RPMI8226 (cell line): Measurements from ENCODE around the gene C22orf23.
A peak's percentile ranks its signal among the peaks of the same experiment; 100 is the strongest.

Experiments
- DNase-seq: peaks from one replicate; pipeline ENCODE4 v3.0.0-alpha.2; 2015

C22orf23 gene

DNA sequence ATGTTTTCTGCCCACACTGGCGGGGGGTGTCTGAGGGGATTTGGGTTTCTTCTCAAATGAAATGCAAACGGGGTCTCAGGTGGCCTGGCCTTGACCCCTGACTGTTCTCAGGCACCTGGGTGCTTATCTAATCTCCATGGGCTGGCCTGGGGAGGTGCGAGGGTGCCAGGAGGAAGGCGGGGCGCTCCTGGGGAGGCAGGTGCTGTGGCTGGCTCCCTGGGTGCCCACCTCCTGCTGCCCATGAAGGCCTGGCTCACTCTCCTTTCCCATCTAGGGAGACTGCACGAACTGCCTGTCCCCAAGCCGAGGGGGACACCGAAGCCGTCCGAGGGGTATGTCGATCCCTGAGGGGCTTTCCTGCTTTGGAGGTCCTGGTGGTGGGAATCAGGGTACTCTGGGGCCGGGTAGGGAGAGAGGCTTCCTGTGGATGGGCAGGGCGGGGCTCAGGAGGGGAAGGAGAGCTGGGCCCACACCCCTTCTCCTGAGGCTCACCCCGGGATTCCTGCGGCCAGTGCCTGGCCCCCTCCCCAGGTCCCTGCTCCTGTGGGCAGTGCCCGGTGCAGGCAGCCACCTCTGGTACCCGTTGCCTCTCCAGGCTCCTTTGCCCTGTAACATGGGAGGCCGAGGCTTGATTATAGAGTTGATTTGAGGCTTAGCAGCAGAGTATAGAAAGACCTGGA lies 28.9 kb downstream of the C22orf23 start:
- no peak for DNase-seq

- DNase-seq, result no peak
Observed at GRCh38 chr22:37923927-37924326, 29.5 kb downstream of the C22orf23 start.

GRCh38 chr22:37922191-37922590 lies 31.2 kb downstream of the C22orf23 start:
- DNase-seq, result no peak

DNA sequence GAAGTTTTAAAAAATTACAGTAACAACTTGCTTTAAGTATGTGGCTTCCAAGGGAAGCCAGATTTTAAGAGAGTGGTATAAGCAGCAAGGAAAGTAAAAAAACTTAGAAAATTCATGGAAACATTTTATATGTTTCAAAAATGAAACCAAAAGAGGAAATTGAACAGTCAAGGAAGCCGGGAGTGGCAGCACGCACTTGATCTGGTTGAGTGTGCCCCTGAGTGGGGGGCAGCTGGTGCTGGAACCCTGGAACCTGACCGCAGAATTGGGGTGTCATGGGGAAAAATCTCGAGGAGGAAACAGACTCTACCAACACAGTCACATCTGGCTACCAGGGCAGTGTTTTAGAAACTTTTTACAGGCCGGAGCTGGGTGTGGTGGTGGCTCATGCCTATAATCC lies 33.3 kb downstream of the C22orf23 start:
- DNase-seq, result no peak

DNA sequence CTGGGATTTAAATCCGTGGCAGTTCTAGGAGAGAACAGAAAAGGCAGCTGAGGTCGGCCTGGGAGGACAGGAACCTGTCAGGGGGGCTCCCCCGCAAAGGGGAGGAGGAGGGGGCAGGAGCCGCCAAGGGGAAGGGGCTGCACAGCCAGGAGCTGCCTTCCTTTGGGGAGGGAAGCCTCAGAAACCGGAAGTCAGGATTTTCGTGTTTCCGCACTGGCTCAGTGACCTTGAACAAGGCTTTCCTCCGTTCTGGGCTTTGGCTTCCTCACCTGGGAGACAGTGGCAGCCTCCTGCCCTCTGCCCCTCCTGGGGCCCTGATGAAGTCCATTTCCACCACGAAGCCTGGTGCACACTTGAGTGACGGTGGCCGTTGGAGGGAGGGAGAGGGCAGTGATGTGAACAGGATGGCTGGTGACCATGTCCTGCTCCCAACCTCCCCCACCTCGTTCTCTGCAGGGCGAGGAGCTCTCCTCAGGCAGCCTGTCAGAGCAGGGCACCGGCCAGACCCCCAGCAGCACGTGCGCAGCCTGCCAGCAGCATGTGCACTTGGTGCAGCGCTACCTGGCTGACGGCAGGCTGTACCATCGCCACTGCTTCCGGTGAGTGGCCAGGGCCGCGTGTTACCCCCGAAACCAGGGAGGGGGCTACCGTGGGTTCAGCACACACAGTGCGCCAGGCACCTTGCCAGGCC lies 34.7 kb downstream of the C22orf23 start:
- no peak for DNase-seq

DNA sequence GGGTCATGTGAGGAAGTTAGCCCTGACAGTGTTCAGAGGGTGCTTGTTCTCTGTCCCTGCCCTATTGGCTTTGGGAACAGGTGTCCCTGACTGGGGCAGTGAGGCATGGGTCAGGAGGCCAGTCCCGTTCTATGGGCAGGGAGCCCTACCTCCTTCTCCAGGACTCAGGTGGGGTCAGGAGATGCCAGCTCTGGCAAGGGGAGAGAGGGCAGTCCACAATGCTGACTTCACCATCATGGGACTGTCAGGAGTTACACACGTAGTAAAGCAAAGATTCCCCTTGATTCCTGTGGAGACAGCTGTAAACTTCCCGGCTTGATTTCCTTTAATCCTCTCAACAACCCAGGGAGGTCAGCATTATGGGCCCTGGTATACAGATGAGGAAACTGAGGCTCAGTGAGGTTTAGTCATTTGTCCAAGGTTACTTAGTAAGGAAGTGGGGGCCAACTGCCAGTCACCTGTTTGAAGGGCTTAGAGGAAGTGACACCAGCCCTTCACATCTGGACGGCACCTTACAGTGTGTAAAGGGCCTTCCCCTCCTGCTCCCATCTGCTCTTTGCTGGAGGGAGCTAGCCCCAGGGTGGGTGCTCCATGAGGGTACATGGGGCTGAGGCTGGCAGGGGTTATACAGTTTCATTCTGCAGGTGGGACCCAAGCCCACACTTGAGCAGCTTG lies 35.4 kb downstream of the C22orf23 start:
- no peak for DNase-seq

DNA sequence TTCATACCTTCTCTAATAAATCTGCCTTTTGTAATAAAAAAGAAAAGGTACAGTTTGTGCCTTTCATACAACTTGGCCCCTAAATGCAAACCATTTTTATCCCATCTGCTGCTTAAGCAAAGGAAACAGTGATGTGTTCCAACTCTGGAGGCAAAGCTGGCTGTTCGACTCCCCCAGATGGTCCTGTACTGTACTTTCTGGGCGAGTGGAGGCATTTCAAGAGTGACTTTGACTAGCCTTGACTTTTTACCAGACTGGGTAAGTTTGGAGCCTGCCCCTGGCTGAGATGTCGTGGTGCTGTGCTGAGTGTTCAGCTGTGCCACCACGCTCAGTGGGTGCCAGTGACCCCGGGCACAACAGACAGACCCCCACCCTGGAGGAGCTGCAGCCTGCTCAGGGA lies 37.1 kb downstream of the C22orf23 start:
- DNase-seq, result no peak

DNA sequence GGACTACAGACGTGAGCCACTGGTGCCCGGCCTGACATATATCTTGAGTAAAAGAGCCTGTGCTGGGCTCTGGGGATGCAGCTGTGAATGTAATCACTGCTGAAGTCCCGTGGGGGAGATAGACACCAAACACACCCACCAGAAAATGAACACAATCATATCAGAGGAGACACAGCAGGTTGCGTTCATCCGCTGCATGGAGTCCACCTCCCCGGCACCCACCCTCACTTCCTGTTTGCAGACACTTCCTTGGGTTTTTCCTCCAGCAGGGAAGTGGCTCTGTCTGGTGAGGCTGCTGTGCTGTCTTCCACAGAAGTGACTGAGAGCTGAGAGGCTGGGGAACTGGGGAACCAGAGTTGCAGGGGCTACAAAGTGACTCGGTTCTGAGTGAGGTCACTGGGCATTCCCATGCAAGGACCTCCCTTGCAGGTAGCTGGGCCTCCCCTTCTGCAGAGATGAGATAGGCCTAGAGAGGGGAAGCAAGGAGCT lies 40.1 kb downstream of the C22orf23 start:
- DNase-seq, result no peak

GRCh38 chr22:37912171-37912570 lies 41.2 kb downstream of the C22orf23 start:
- no peak for DNase-seq

DNA sequence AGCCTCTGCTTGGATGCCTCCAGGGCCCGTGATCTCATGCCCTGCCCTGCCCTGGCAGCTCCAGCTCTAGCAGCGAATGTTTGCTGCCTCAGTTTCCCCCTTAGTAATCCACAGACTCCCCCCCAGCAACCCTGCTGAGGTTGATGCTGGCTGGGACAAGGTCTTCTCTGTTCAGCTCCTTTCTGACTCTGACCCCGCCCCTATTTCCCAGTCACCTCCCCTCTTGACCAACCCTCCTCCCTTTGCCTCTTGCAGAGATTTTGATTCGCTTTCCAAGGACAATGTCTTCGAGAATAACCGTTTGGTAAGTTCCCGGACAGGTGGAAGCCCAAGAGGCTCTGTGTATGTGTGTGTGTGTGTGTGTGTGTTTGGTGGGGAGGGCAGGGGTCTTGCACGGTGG lies 41.7 kb downstream of the C22orf23 start:
- no peak for DNase-seq

GRCh38 chr22:37910890-37911672 lies 42.3 kb downstream of the C22orf23 start:
- DNase-seq, result no peak

DNA sequence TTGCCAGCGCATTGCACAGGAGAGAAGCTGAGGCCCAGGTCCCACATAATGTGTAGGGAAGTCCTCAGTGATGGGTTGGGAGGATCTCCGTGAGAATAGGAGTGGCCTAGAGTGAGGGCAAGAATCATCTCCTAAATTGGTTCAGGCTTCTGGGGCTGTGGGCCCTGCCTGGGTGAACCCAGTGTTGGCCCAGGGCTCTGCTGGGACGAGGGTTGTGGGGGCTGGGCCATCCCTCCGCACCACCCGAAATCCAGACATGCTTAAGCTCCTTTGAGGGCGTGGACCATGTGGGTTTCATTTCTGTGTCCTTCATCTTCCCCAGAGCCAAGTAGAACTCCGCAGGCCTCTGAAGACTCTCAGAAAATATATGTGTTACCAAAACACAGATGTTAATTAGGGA lies 43.6 kb downstream of the C22orf23 start:
- DNase-seq, result no peak

GRCh38 chr22:37907036-37907954 lies 46.1 kb downstream of the C22orf23 start:
- DNase-seq, result no peak

DNA sequence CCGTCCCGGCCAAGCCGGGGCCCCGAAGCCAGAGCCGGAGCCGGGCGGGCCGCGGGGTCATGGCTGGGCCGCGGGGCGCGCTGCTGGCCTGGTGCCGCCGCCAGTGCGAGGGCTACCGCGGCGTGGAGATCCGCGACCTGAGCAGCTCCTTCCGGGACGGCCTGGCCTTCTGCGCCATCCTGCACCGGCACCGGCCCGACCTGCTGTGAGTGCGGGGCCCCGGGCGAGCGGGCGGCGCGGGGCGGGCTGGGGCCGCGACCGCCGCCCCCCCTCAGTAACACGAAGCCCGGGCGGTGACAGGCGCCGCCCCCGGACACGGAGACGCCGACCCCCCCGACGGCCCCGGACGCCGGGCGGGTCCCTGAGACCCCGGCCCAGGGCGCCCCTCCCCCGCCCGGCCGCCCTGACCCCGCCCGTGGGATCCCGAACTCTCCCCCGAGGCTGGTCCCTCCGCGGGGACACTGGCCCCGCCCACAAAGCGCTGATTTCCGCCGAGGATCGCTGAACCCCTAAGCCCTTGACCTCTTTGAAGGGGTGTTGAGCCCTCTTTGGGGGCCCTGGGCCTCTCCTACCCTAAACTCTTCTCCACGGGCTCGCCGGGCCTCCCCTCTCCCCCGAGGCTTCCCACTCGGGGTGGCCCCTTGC lies 46.9 kb downstream of the C22orf23 start:
- DNase-seq, result peak; percentile 50

- peak; percentile 84 for DNase-seq
Observed at GRCh38 chr22:37905534-37906363, 47.7 kb downstream of the C22orf23 start, which contains the start of gene MICALL1. Gene MICALL1, plus strand, starts transcription at chr22:37906297. Its CDS starts 126 bp downstream, at chr22:37906423.

DNA sequence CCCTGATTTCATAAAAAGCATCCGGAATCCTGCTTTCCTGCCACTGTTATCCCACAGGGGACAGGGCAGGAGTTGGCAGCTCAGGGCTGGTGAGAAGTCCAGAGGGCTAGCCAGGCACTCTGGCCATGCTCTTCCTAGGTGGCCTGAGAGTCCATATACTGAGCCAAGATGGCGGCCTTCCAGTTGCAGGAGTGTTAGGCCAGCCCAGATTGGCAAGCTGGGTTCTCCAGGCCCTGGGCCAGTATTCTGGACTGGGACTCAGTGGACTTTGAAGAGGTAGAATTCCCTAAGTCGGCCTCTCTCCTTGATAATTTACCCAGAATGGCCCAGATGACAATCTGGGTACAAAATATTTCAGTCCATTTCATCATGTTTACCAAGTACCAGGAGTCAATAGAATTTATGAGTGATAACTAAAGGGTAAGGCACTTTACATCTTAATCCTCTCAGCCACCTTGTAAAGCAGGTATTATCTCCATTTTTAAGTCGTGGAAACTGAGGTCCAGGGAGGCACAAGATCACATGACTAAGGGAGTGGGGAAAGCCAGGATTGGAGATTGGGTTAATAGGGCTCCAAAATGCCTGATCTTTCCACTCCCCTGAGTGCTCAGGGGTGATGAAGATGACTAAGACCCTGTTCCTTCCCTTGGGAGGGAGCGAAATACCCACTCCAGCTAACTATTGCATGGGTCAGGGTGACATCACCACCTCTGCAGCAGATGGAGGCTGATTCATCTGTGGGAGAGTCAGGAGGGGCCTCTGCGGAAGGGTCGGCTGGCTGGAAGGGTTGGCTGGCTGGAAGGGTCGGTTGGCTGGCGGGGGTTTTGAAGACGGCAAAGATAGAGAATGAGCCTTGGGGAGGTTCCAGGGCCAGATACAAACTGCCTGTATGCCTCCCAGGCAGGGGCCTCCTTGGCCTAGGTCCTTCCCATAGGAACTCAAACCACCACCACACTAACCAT lies 48.5 kb downstream of the C22orf23 start:
- DNase-seq, result no peak

DNA sequence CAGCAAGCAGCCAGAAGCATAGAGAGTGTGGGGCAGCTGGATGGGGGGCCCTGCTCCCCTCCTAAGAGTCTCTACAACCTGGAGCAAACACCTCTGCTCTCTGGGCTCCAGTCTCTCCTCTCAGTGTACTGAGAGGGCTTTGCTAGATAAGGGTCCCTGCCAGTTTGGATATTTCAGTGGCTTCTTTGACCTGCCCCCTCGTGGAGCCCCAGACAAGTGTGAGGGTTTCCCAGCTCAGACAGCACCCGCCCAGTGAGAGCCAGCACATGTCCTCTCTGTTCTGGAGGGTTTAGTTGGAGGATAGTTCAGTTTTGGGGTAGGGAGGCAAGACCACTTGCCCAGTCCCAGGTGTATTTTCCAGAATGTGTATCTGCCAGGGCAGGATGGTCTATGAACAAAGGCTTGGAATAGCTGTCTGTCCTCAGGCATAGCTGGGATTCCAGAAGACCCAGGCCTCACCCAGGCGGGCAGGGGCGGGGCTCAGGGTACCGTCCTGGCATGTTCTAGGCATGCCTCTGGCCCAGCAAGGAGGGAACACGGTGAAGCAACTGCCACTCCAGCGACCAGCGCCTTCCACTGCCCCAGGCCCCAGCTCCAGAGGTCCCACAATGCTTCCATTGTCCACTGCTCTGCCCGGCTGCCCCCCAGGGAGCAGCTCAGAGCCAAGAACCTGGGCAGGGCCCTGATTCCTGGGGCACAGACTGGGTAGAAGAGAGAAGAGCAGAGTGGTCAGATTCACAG lies 54.8 kb downstream of the C22orf23 start:
- no peak for DNase-seq

DNA sequence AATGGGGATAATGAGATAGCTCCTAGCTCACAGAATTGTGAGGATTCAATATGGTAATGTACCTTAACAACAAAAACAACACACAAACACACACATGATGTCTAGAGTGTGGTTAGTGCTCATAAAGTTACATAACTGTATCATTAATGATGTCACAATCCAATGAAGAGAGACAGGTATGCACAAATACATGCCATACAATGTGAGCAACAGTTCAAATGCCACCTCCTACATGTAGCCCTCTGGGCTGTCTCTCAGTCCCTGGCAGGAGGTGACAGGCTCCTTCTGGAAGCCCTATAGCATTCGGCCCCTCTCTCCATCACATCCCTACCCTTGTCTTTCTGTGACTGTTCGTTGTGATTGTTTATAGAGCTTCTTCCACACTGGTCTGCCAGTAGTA lies 55.6 kb downstream of the C22orf23 start:
- no peak for DNase-seq
